Measurements from ENCODE around the gene SLC13A5.

GRCh38 chr17:6683081-6683684 lies 30.0 kb downstream of the SLC13A5 start:
- TF ChIP-seq CTCF (IDR thresholded peaks at IDR 0.05; ENCODE audit: low read depth, low read length), result no peak
- TF ChIP-seq MYC (IDR thresholded peaks at IDR 0.05; ENCODE audit: low read depth, low read length), result no peak
- no peak for TF ChIP-seq POLR2A (IDR thresholded peaks at IDR 0.05; ENCODE audit: extremely low read depth, insufficient read length)
- TF ChIP-seq MAX (IDR thresholded peaks at IDR 0.05; ENCODE audit: low read depth, low read length), result no peak

Data from NB4 (cell line).